Activated naive CD4-positive, alpha-beta T cell treated with anti-CD3 and anti-CD28 coated beads for 36 hours (primary cell): Measurements from ENCODE around the gene PTPRU. TPM values are rescaled to one million over a fixed set of nuclear protein-coding genes. Genes with fewer than 3 reads are reported as not detected.
"Not testable (repeated sequence)": the region's sequence is repeated elsewhere in the genome, so short reads cannot be mapped to it uniquely, and the experiment has no call there.

ENCODE experiments used
- CTCF ChIA-PET: fragments of 350-600 bp; sonication (Branson Sonifier 250); formaldehyde crosslinking; loops from one replicate; lab custom pipeline; 2021; ENCODE audit warnings: antibody characterized with exemption; lab: Charles Lee
- DNase-seq: peaks from one replicate; pipeline ENCODE4 v3.0.0-alpha.2; 2020
- H3K27ac Mint-ChIP-seq: one replicate; pipeline ENCODE4 v1.8.0; 2021; ENCODE audit warnings: mild to moderate bottlenecking, mixed read lengths
- H3K27me3 Mint-ChIP-seq: one replicate; pipeline ENCODE4 v1.8.0; 2021; ENCODE audit warnings: low read depth, mixed read lengths
- H3K36me3 Mint-ChIP-seq: one replicate; pipeline ENCODE4 v1.8.0; 2021; ENCODE audit warnings: low read depth, mixed read lengths
- H3K4me1 Mint-ChIP-seq: one replicate; pipeline ENCODE4 v1.8.0; 2021; ENCODE audit warnings: low read depth, mixed read lengths
- H3K4me3 Mint-ChIP-seq: one replicate; pipeline ENCODE4 v1.8.0; 2021; ENCODE audit warnings: mild to moderate bottlenecking, moderate library complexity, mixed read lengths
- H3K9me3 Mint-ChIP-seq: one replicate; pipeline ENCODE4 v1.8.0; 2021; ENCODE audit warnings: mixed read lengths
- intact Hi-C: fragments of 100-400 bp; cut with micrococcal nuclease; formaldehyde crosslinking; loops from one replicate; pipeline ENCODE4 v1.15.1; 2023
- total RNA-seq, 2 experiments: library from RNA; stranded (reverse); gene quantifications; one replicate each; pipeline ENCODE4 v1.2.3, GENCODE V29; 2021

PTPRU gene
- total RNA-seq, 2 experiments from 2014 or later = 0.15 to 0.38 TPM

GRCh38 chr1:29290414-29290985 is 54.2 kb downstream of the PTPRU start:
- H3K36me3 Mint-ChIP-seq = no peaks in the 10 kb centered on the region
- intact Hi-C loops = no loop called here
- no peak for DNase-seq
- no peaks in the 10 kb centered on the region for H3K4me1 Mint-ChIP-seq
- H3K27ac Mint-ChIP-seq = no peak overlapping the region
- H3K9me3 Mint-ChIP-seq = no peaks in the 10 kb centered on the region
- CTCF ChIA-PET = no interaction called here
- H3K4me3 Mint-ChIP-seq = no peak overlapping the region
- no peaks in the 10 kb centered on the region for H3K27me3 Mint-ChIP-seq

- DNase-seq = no peak
Observed at GRCh38 chr1:29291756-29292155, 55.4 kb downstream of the PTPRU start.

GRCh38 chr1:29292344-29292743 is 56.0 kb downstream of the PTPRU start:
- H3K27me3 Mint-ChIP-seq = peaks cover under 1% of the 10 kb centered on the region

More at GRCh38 chr1:29291756-29292155, 55.4 kb downstream of the PTPRU start:
- CTCF ChIA-PET = no interaction called here
- Mint-ChIP-seq H3K4me1 (no peaks in the 10 kb centered on the region), H3K36me3 (no peaks in the 10 kb centered on the region), H3K9me3 (no peaks in the 10 kb centered on the region), H3K27me3 (no peaks in the 10 kb centered on the region), H3K4me3 (no peak overlapping the region), H3K27ac (no peak overlapping the region)
- intact Hi-C loops = no loop called here

GRCh38 chr1:29297450-29297849 is 61.1 kb downstream of the PTPRU start:
- H3K4me1 Mint-ChIP-seq = no peaks in the 10 kb centered on the region
- intact Hi-C loops = no loop called here
- no peak for DNase-seq
- H3K27ac Mint-ChIP-seq = no peak overlapping the region
- no peak overlapping the region for H3K4me3 Mint-ChIP-seq
- H3K9me3 Mint-ChIP-seq = peaks cover 1% of the 10 kb centered on the region
- peaks cover 9% of the 10 kb centered on the region for H3K27me3 Mint-ChIP-seq
- CTCF ChIA-PET = no interaction called here
- H3K36me3 Mint-ChIP-seq = no peaks in the 10 kb centered on the region

More at GRCh38 chr1:29292344-29292743, 56.0 kb downstream of the PTPRU start:
- intact Hi-C loops = no loop called here
- no peak for DNase-seq
- Mint-ChIP-seq H3K9me3 (no peaks in the 10 kb centered on the region), H3K27ac (no peak overlapping the region), H3K4me3 (no peak overlapping the region), H3K36me3 (no peaks in the 10 kb centered on the region), H3K4me1 (no peaks in the 10 kb centered on the region)
- CTCF ChIA-PET = no interaction called here

- Mint-ChIP-seq H3K4me1 (no peaks in the 10 kb centered on the region), H3K4me3 (no peak overlapping the region), H3K27ac (no peak overlapping the region), H3K27me3 (peaks cover 9% of the 10 kb centered on the region), H3K9me3 (peaks cover 1% of the 10 kb centered on the region), H3K36me3 (no peaks in the 10 kb centered on the region)
- CTCF ChIA-PET = no interaction called here
- intact Hi-C loops = no loop called here
- DNase-seq = no peak
Observed at GRCh38 chr1:29298246-29298645, 61.9 kb downstream of the PTPRU start.

GRCh38 chr1:29299446-29299845 is 63.1 kb downstream of the PTPRU start:
- intact Hi-C loops = no loop called here
- Mint-ChIP-seq H3K27ac (no peak overlapping the region), H3K9me3 (peaks cover 1% of the 10 kb centered on the region), H3K36me3 (no peaks in the 10 kb centered on the region), H3K27me3 (peaks cover 9% of the 10 kb centered on the region), H3K4me1 (no peaks in the 10 kb centered on the region), H3K4me3 (no peak overlapping the region)
- CTCF ChIA-PET = no interaction called here
- no peak for DNase-seq

GRCh38 chr1:29301732-29302131 is 65.4 kb downstream of the PTPRU start:
- intact Hi-C loops, H3K9me3 Mint-ChIP-seq, H3K27ac Mint-ChIP-seq, H3K27me3 Mint-ChIP-seq, H3K36me3 Mint-ChIP-seq, H3K4me3 Mint-ChIP-seq, H3K4me1 Mint-ChIP-seq, DNase-seq, CTCF ChIA-PET: not testable (repeated sequence)

- intact Hi-C loops = no loop called here
- H3K27me3 Mint-ChIP-seq = peaks cover 1% of the 10 kb centered on the region
- no peaks in the 10 kb centered on the region for H3K36me3 Mint-ChIP-seq
- H3K4me3 Mint-ChIP-seq = no peak overlapping the region
- no peak for DNase-seq
- H3K27ac Mint-ChIP-seq = no peak overlapping the region
- CTCF ChIA-PET = no interaction called here
- H3K9me3 Mint-ChIP-seq = peaks cover 1% of the 10 kb centered on the region
- no peaks in the 10 kb centered on the region for H3K4me1 Mint-ChIP-seq
Observed at GRCh38 chr1:29303201-29304024, 67.1 kb downstream of the PTPRU start.

- CTCF ChIA-PET = no interaction called here
- peaks cover 1% of the 10 kb centered on the region for H3K9me3 Mint-ChIP-seq
- no peaks in the 10 kb centered on the region for H3K4me1 Mint-ChIP-seq
- DNase-seq = no peak
- H3K27me3 Mint-ChIP-seq = no peaks in the 10 kb centered on the region
- no peak overlapping the region for H3K27ac Mint-ChIP-seq
- H3K4me3 Mint-ChIP-seq = no peak overlapping the region
- intact Hi-C loops = no loop called here
- H3K36me3 Mint-ChIP-seq = no peaks in the 10 kb centered on the region
Observed at GRCh38 chr1:29304025-29304684, 67.8 kb downstream of the PTPRU start.

GRCh38 chr1:29305943-29306342 is 69.6 kb downstream of the PTPRU start:
- Mint-ChIP-seq H3K4me3 (no peak overlapping the region), H3K9me3 (peaks cover 1% of the 10 kb centered on the region), H3K4me1 (no peaks in the 10 kb centered on the region), H3K27me3 (no peaks in the 10 kb centered on the region), H3K36me3 (no peaks in the 10 kb centered on the region), H3K27ac (no peak overlapping the region)
- CTCF ChIA-PET = no interaction called here
- intact Hi-C loops = no loop called here
- no peak for DNase-seq

GRCh38 chr1:29306471-29307140 is 70.3 kb downstream of the PTPRU start:
- Mint-ChIP-seq H3K36me3 (no peaks in the 10 kb centered on the region), H3K27me3 (no peaks in the 10 kb centered on the region), H3K9me3 (peaks cover 1% of the 10 kb centered on the region), H3K27ac (no peak overlapping the region), H3K4me1 (no peaks in the 10 kb centered on the region), H3K4me3 (no peak overlapping the region)
- no peak for DNase-seq
- CTCF ChIA-PET = no interaction called here
- intact Hi-C loops = no loop called here

- Mint-ChIP-seq H3K4me1 (no peaks in the 10 kb centered on the region), H3K27ac (no peak overlapping the region), H3K9me3 (no peaks in the 10 kb centered on the region), H3K4me3 (no peak overlapping the region), H3K36me3 (no peaks in the 10 kb centered on the region), H3K27me3 (no peaks in the 10 kb centered on the region)
- CTCF ChIA-PET = no interaction called here
- DNase-seq = no peak
- intact Hi-C loops = no loop called here
Observed at GRCh38 chr1:29309075-29309474, 72.8 kb downstream of the PTPRU start.
